Erythroblast (primary cell): ENCODE measurements around the gene PRM2.
A peak's percentile ranks its signal among the peaks of the same experiment; 100 is the strongest.

Experiments
- DNase-seq, 2 experiments: peaks; one replicate each; lab custom pipeline; 2025; lab: John Stamatoyannopoulos, UW
- GATA1 ChIP-seq: IDR thresholded peaks from 2 replicates; pipeline ENCODE4 v1.6.1; 2011; ENCODE audit warnings: low read depth, mild to moderate bottlenecking, control low read depth, low read length, moderate library complexity
- POLR2A ChIP-seq: IDR thresholded peaks from 2 replicates; pipeline ENCODE4 v1.6.1; 2011; ENCODE audit warnings: mild to moderate bottlenecking, low read length

Gene PRM2

GRCh38 chr16:11232852-11233726, 43.2 kb downstream of the PRM2 start:
- TF ChIP-seq POLR2A (peak; percentile 80), GATA1 (no peak)
- peak; percentile 88 to 89 for DNase-seq

GRCh38 chr16:11232302-11232851, 43.9 kb downstream of the PRM2 start:
- no peak for TF ChIP-seq GATA1
- TF ChIP-seq POLR2A: no peak

GRCh38 chr16:11231367-11231970, 44.8 kb downstream of the PRM2 start:
- TF ChIP-seq POLR2A (no peak), GATA1 (no peak)
- DNase-seq: no peak

More at GRCh38 chr16:11232302-11232851, 43.9 kb downstream of the PRM2 start:
- no peak for DNase-seq

GRCh38 chr16:11229906-11230305, 46.4 kb downstream of the PRM2 start:
- no peak for TF ChIP-seq GATA1
- TF ChIP-seq POLR2A: no peak
- no peak for DNase-seq

- TF ChIP-seq GATA1 (no peak), POLR2A (no peak)
- DNase-seq: no peak
Observed at GRCh38 chr16:11229432-11229831, 46.8 kb downstream of the PRM2 start.

GRCh38 chr16:11225677-11226549, 50.4 kb downstream of the PRM2 start:
- no peak for TF ChIP-seq POLR2A
- TF ChIP-seq GATA1: no peak
- DNase-seq: no peak
